ENCODE results near the gene CPTP.
A peak's percentile ranks its signal among the peaks of the same experiment; 100 is the strongest.

The CPTP gene

DNA sequence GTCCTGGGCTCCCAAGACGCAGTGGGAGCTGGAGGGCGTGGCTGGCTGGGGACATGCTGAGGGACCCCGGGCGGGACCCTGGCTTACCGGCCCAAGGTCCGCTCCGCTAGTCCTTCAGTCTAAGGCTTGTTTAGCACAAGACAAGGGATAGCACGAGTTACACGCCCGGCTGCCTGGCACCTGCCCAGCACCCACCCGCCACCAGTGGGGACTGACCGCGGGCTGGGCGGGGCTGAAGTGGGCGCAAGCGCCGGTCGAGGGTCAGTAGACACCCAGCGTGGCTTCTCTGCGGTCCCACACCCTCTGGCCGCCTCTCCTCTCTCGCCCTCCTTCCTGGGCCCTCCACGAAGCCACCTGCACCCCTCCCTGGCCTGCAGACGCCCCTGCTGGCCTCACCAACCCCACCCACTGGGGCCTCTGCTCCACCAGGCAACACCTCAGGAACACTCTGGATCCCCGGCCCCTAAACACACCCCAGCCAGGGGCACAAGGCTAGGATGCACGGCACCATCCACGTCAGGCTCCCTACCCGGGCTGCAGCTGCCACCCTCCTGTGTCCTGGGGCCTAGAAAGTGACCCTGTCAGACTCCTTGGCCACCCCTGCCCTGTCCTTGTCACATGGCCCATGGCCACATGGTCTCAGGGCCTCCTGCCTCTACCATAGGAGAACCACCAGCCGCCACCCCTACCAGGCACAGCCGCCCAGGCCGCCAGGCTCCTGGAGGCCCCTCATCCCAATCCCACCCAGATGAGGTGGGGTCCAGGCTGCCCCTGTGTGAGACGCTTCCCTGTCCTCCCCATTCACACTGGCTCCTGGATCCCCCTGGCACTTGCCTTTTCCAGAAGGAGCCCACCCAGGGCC lies 12.6 kb downstream of the CPTP start:
- DNase-seq = no peak

DNA sequence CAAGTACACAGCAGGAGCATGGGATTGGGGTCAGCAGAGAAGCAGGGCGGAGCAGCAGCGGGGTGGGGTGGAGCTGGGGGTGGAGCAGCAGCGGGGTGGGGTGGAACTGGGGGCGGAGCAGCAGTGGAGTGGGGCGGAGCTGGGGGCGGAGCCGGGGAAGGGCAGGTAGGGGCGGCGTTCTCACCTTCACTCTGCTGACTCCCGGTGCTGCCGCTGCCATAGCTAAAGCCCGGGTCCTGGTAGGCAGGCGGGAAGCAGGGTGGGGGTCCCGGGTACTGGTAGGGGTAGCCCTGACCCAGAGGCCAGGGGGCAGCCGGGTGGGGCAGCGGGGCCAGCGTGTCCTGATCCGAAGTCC lies 13.2 kb downstream of the CPTP start:
- peak; percentile 54 for DNase-seq

DNA sequence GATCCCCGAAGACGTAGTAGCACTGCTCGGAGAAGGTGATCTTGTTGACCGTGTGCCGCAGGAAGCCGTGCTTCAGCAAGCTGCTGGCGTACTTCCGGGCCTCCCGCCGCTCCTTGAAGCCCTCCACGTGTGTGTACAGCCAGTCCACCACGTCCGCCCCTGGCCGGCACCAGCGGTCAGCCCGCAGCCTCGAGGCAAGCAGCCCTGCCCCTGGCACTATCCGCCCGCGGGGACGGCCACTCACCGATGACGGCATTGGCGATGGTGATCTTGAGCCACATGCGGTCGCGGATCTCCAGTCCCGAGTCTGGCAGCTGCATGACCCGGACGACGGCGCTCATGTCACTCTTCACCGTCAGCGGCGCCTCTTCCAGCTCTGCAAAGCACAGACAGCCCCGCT lies 13.7 kb downstream of the CPTP start:
- no peak for DNase-seq

DNA sequence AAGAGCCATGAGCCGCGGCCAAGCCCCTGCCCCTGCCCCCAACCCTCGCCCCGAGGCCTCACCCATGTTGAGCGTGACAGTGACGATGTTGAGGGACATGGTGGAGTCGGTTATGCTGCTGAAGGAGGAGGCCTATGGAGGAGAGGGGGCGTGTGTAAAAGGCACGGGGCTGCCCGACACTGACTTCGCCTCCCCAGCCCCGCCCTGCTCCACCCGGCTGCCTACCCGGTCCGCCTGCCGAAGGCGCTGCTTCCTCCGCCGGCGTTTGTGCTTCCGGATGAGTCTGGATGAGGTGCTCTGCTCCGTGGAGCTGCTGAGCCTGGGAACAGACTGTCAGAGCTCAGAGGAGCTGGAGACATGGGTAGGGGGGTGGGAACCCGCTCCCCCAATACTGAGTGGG lies 15.6 kb downstream of the CPTP start:
- no peak for DNase-seq

DNA sequence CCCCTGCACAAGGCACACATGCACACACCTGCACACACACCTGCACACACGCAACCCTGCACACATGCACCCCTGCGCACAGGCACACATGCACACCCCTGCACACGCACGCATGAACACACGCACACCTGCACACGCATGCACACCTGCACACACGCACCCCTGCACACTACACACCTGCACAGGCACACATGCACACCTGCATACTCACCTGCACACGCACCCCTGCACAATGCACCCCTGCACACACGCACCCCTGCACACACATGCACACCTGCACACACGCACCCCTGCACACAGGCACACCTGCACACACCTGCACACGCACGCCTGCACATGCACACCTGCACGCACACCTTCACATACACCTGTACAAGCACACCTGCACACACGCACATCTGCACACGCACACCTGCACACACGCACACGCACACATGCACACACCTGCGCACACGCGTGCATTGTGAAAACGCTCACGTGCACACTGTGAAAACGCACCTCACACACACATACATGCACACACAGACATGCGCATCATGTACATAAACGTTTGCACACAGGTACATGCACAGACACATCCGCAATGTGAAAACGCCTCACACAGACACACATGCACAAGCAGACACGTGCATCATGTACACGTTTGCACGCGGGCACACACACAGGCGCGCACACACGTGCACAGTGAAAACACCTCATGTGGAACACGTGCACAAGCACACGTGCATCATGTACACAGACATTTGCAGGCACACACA lies 16.4 kb downstream of the CPTP start:
- no peak for DNase-seq

DNA sequence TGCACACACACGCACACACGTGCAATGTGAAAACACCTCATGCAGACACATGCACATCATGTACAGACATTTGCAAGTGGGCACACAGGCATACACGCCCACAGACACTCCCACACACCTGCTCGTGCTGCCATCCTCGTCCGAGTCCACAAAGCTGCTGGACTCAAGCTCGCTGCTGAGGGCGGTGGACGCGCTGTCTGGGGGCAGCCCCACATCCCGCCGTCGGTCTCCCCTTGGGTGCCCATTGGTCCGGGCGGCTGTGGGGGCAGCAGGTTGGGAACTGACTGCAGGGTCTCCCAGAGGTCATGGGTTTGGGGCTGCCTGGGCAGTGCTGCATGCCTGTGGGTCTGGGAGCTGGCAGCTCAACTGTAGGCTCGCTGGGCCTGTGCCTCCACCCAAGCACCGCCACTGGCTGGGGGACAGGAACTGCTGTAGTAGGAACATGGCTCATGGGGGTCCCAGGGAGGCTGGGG lies 17.0 kb downstream of the CPTP start:
- no peak for DNase-seq

DNA sequence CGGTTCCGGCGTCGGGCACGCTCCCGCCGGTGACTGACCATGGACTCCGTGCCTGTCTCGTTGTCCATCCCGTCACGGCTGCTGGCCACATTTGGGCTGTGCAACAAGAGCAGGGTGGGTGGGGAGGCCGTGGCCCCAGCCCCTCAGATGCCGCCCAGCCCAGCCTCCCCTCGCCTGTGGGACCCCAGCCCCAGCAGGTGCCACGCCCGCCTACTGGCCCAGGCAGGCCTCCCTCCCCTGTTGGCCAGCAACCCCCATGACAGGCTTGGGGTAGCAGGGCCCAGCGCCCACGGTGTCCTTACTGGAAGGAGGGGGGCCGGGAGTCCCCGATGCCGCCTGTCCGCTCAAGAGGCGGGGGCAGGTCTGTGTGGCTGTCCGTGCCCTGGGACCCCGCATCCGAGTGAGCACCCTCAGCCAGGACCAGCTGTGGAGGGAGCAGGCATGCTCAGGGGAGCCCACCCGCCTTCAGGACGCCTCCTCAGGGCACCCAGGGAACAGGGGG lies 17.5 kb downstream of the CPTP start:
- DNase-seq = no peak

DNA sequence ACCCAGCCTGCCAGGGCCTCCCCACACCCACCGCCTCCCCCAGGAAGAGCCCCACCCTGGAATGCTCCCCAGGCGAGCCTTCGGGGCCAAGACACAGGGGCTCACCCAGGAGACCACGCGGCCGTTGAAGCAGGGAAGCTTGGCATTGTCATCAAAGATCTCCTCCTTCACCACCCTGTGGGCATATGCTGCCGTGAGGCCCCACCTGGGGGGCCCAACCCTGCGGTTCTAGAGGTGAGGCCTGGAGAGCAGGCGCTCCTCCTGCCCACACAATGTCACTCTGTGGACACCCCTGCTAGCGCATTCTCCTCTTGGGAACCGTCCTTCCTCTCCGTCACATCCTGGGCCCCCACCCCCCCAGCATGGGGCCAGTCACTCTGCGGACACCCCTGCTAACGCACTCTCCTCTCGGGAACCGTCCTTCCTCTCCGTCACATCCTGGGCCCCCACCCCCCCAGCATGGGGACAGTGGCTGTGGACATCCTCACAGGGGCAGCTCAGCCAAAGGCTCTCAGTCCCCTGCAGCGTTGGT lies 18.0 kb downstream of the CPTP start:
- no peak for DNase-seq

DNA sequence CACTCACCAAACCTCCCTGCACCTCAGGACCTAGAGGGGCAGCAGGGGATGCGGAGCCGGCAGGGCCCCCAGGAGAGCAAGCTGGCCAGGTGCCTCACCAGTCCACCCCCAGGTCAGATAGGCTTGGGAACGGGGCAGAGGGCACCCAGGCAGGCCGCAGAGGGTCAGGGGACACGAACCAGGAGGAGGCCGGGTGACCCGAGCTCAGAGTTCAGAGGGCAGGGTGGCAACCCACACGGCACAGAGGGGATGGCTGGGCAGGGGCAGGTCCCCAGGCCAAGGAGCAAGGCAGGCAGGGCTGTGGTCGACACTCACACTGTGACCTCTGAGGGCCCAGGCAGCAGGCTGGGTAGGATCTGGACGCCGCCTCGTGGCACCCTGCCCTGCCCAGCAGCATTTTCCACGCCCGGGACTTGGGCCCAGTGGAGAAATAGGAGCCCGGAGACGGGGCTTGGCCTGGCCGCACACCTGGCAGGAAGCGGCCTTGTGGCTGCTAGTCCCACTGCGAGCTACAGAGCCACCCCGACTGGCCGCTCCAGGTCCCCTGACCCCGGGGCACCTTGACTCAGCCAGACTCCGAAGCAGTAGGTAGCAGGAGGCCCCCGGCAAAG lies 19.3 kb downstream of the CPTP start:
- no peak for DNase-seq

DNA sequence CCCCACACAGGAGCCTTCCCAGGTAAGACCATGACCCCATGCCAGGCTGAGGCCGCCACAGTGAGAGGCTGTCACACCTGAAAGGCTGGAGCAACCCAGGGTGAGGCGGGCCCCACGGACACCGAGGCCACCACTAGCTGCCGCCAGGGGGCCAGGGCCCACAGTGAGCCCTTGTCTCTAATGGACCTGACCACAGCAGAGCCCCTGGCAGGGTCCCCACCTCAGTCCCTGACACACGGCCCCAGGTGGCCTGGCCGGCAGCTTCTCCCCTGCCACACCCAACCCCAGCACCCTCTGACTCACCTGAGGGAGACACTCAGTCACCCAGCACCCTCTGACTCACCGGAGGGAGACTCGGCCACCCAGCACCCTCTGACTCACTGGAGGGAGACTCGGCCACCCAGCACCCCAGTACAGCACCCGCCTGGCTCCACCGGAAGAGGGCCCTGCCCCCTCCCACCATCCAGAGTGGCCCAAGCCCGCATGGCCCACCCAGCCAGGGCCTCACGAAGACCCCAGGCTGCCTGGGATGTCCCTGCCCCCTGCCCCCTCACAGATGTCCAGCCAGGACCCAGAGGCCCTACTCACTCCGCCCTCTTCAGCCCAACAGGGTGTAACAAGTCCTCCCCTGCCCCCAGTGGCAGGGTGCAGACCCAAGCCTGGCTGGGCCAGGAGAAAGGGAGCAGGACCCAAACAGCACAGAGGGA lies 20.2 kb downstream of the CPTP start:
- DNase-seq = no peak

DNA sequence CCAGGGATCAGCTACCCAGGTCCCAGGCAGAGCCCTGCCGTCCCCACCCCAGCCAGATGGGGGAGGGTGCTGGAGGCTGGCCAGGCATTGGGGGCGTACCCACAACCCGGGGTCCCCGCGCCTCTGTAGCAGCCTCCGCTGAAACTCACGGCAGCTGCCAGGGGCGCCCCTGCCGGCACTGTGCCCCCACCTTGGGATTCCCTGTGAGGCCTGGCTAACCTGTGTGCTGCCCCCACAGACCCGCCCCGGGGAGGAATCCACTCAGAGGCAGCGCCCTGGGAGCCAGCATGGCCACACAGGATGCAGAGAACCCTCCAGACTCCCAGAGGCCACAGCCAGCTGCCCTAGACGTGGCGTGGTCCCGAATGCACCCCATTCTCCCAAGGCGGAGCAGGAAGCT lies 20.8 kb downstream of the CPTP start:
- no peak for DNase-seq

DNA sequence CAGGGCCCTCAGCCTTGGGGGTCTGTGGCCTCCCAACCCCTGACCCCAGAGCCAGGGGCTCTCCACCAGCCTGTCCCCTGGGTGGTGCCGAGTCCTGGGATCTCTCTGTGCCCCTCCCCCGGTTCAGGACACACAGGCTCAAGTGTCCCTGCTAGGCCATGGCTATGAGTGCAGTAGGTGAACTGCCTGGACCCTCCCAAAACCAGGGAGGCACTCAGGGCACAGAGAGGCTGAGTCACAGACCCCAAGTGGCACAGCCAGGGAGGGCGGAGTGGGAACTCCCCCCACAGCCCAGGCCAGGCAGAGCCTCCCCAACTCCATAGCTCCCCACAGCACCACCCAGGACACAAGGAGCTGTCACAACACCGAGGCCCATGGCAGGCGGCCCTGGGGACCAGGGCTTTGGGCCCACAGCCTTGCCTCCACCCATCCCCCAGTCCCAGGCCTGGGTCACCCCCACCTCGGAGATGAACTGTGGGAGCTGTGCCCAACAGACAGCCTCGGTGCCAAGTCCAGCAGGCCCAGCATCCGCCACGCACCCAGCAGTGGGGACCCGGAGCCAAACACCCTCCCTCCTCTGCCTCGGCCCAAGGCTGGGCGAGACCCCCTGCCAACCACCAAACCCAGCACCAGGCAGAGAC lies 21.4 kb downstream of the CPTP start:
- no peak for DNase-seq

DNA sequence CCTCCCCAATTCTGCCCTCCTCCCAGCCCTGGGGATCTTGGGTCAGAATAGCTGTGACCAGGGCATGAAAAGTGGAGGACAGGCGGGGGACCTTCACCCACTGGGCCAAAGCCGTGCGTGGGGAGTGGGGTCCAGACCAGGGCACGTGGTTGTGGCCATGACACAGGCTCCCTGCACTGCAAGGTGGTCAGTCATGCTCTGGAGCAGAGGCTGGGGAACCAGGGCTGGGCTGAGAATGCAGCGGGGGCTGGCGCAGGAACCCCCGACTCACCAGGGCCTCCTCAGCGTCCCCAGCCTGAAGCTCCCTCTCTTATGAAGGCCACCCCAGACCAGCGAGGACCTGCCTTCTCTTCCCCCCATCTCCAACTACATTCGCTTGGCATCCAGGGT lies 21.9 kb downstream of the CPTP start:
- DNase-seq = no peak

DNA sequence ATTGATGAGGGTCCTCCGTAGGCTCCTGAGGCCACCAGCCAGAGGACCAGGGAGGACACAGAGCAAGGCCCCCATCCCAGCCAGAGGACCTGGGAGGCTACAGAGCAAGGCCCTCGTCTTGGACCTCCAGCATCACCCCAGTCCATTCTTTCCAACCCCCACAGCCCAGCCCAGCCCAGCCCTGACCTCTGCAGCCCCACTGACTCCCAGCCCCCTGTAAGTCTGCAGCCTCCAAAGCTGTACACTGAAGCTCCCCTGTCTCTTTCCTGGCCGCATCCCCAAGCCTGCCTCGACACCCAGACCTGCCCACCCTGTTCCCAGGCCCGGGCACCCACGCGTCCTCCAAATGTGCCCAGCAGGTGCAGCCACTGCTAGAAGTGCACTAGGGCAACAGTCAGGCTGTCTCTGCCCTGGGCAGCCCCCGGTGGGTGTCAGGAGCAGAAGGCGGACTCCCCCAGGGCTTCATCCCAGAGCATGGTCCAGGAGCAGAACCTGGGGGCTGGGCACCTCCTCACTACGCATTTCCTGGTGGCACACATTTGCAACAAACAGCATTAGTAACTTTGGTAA lies 22.5 kb downstream of the CPTP start:
- no peak for DNase-seq

DNA sequence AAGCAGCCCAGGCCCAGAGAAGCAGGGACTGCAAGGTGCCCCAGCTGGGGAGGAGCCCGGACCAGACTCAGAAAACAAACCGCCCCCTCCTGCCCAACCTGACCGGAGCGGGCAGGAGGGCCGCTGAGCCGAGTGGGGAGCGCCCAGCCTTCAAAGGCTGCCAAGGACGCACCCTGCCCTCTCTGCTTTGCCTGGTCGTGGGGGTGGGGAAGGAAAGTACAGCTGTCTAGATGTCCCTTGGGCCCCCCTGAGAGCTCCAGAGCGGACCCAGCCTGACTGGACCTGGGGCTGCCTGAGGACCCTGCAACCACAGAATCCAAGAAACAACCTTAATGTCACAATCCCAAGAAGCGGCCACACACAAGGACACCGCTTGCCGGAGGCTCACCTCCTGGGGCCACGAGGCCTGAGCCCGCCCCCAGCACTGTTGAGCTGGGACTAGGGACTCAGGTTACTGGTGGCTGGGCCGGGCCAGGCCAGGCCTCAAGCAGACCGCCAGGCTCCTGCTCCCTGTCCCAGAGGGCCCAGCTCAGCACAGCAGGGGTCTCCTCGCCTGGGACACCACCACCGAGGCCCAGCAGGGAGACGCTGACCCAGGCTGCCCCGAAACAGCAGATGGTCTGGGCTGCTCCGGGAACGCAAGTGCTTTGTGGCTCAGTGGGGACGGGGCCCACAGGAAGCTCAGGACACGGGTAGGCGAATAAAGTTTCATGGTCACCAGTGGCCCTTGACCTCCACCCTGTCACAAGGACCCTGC lies 23.2 kb downstream of the CPTP start:
- DNase-seq = no peak

DNA sequence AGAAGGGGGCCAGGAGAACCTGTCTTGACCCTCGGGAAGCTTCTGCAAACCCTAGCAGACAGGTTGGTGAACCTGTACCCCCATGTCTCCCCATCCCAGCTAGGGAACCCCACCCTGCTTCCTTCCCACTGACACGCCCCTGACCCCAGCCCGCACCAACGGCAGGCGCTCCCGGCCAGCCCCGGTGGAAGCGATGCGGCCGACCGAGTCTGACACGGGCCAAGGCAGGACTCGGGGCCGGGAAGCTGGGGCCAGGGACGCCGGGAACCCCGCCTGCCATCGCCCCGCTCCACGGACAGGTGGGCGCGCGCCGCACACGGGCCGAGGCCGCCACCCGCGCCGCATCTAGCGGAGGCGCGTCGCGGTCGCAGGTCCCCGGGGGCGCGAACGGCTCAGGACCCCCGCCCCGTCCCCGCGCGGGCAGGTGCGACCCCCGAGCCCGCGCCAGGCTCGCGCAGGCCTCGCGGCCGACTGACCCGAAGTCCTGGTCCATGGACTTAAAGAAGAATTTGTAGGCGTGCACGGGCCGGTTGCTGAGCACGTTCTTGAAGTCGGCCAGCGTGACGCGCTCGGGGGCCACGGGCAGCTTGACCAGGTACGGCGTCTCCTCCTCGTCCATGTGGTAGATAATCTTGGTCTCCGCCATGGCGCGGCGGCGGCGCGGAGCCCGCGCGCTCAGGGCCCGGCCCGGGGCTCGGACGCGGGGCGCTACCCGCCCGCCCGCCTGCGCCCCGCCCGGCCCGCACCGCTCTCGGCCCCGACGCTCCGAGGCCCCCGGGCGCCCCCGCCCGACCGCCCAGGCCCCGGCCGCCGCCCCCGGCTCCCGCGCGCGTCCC lies 24.0 kb downstream of the CPTP start:
- peak; percentile 30 for DNase-seq

DNA sequence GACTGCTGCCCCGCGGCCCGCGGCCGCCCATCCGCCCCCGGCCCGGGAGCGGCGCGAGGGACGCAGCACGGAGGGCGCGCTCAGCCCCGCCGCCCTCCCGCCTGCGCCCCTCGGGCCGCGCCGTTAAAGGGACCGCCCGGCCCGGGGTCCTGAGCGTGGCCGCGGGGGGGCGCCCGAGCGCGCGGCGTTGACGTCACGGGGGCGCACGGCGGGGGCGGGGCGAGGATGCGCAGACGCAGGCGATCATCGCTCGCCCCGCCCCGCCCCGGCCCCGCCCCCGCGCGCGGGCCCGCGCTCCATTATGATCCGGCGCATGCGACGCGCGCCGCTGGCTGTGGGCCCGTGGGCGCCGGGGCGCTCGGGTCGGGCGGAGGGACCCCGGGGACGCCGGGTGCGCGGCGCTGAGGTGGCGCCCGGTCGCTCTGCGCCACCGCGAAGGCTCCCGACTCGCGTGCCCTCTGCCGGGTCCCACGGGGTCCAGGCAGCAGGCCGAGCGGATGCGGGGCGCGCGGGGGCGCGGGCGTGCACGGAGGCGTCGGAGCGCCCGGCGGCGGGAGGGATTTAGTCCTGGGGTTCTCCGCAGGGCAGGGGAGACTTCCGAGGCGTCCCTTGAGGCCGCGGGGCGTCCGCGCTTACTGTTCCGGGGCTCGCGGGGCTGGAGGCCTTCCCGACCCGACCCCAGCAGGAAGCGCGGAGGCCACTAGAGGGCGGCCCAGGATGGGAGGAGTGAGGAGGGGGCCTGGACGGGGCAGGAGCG lies 24.8 kb downstream of the CPTP start, which contains the start of gene DVL1:
DVL1 (minus strand) TSS at position 163 of the 757 bp plus-strand sequence. CDS start 353 bp downstream, outside the sequence.
- DNase-seq = peak; percentile 71

DNA sequence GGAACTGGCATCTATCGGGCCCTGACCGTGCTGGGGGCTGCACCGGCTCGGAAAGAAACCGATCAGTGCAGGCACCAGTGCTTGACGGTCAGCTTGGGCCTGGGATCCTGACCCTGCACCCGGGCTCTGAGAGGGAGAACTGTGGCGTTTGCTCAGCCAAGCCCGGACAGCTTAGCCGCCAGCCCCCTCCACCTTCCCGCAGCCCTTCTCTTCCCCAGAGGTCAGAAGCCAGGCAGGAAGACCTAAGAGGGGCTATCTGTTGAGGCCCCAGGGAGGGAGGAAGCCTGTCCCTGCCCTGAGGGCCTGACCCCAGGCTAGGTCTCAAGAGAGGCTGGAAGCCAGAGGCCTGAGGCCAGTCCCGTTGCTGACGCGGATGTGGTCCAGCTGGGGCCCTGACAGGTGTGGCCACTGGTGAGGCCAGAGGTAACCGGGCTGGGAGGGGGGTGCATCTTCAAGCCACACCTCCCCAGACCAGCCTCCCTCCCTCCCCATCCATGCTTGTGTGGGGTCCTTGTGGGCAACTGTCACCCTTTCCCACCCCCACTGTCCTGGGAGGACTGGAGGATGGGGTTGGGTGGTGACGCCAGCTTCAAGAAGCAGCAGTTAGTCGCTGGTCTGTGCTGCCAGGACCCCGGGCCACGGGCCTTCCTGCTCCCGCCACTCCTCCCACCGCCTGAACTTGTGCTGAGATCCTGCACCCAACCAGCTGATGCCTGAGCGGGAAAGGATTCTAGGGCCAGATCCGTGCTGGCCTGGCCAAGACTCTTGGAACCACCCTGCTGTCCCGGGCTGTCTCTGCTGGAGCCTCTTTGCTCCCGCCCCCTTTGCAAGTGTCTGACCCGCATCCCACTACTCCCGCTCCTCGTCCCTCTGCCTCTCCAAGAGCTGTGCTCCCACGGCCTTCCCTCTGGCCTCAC lies 27.2 kb downstream of the CPTP start:
- DNase-seq = no peak

Data from hematopoietic multipotent progenitor cell treated with erythropoietin and hydrocortisone succinate and interleukin-3 and kit ligand, for 6 days (in vitro differentiated cells).